ENCODE results near the gene FHIT. TPM values are rescaled to one million over a fixed set of nuclear protein-coding genes. Genes with fewer than 3 reads are reported as not detected.

FHIT gene
- total and polyA plus RNA-seq, 4 donors, result 2.6 to 21.3 (median 8.7) TPM

DNA sequence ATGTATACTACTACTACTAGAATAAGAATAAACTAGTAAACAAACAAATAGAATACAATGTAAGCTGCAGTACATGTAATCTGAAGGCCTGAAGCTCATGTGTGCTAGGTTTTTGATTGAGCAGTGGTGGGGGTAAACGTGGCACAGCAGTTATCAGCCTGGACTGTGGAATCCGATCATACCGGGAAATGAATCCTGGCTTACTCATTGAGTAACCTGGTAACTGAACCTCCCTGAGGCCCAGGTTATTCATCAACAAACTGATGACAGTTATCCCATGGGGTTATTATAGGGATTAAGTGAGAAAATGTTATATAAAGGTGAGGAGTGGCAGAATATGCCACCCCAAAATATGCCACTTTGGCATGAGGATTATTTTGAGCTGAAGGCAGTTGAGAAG is 339.1 kb downstream of the FHIT start:
- Histone ChIP-seq H3K9ac (ENCODE audit: insufficient read depth in 1 of 2, low read length in 2 of 2) (no peak overlapping the region), H3K9me3 (ENCODE audit: control insufficient read depth in 4 of 4, insufficient read depth in 3 of 4, low read length in 3 of 4) (peaks cover 0 to 2% (median under 1%) of the 10 kb centered on the region in 4 donors), H3K27me3 (ENCODE audit: control insufficient read depth in 3 of 3, insufficient read depth in 3 of 3, low read length in 2 of 3) (no peaks in the 10 kb centered on the region), H3K36me3 (ENCODE audit: control insufficient read depth in 4 of 4, insufficient read depth in 4 of 4, low read length in 4 of 4) (no peaks in the 10 kb centered on the region), H3K4me1 (ENCODE audit: control insufficient read depth in 5 of 5, insufficient read depth in 5 of 5, low read length in 5 of 5) (no peaks in the 10 kb centered on the region), H3K4me3 (no peak overlapping the region), H3K27ac (ENCODE audit: low read depth in 1 of 2, low read length in 1 of 2) (no peak overlapping the region)
- TF ChIP-seq, protein P1, sequence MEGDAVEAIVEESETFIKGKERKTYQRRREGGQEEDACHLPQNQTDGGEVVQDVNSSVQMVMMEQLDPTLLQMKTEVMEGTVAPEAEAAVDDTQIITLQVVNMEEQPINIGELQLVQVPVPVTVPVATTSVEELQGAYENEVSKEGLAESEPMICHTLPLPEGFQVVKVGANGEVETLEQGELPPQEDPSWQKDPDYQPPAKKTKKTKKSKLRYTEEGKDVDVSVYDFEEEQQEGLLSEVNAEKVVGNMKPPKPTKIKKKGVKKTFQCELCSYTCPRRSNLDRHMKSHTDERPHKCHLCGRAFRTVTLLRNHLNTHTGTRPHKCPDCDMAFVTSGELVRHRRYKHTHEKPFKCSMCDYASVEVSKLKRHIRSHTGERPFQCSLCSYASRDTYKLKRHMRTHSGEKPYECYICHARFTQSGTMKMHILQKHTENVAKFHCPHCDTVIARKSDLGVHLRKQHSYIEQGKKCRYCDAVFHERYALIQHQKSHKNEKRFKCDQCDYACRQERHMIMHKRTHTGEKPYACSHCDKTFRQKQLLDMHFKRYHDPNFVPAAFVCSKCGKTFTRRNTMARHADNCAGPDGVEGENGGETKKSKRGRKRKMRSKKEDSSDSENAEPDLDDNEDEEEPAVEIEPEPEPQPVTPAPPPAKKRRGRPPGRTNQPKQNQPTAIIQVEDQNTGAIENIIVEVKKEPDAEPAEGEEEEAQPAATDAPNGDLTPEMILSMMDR (IDR thresholded peaks at IDR 0.05; ENCODE audit: control extremely low read depth, extremely low read depth), result no peak
- ATAC-seq (ENCODE audit: insufficient read depth, low FRiP score) (no peak), DNase-seq (no peak)
- WGBS, 2 donors, result 96 to 98% methylated on average over 3 of the region's 3 CpGs

DNA sequence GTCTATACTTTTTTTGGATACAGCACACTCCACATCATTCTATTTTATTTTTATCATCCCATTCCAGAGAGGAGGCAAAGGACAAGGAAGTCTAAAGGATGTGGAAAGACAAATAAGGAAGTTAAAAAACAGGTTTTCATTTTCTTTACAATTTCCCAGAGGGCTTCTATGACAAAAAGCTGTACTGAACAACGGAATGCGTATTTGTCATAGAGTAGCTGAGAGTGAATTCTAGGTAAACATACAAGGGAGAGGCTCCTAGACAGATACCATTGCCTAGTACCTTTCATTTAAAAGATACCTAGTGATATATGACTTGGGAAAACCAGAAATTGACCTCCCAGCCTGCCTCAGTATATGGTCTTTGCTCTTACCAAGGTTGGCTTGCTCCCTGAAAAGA is 341.7 kb downstream of the FHIT start:
- Histone ChIP-seq H3K36me3 (ENCODE audit: control insufficient read depth in 4 of 4, insufficient read depth in 4 of 4, low read length in 4 of 4) (no peaks in the 10 kb centered on the region), H3K4me3 (no peak overlapping the region), H3K27me3 (ENCODE audit: control insufficient read depth in 3 of 3, insufficient read depth in 3 of 3, low read length in 2 of 3) (no peaks in the 10 kb centered on the region), H3K4me1 (ENCODE audit: control insufficient read depth in 5 of 5, insufficient read depth in 5 of 5, low read length in 5 of 5) (no peaks in the 10 kb centered on the region), H3K9ac (ENCODE audit: insufficient read depth in 1 of 2, low read length in 2 of 2) (no peak overlapping the region), H3K27ac (ENCODE audit: low read depth in 1 of 2, low read length in 1 of 2) (no peak overlapping the region), H3K9me3 (ENCODE audit: control insufficient read depth in 4 of 4, insufficient read depth in 3 of 4, low read length in 3 of 4) (peaks cover 0 to 2% (median under 1%) of the 10 kb centered on the region in 4 donors)
- 62 to 63% methylated on average over 2 of the region's 2 CpGs for WGBS, 2 donors
- DNase-seq (no peak), ATAC-seq (ENCODE audit: insufficient read depth, low FRiP score) (no peak)
- TF ChIP-seq, protein P1 (IDR thresholded peaks at IDR 0.05; ENCODE audit: control extremely low read depth, extremely low read depth), result no peak

DNA sequence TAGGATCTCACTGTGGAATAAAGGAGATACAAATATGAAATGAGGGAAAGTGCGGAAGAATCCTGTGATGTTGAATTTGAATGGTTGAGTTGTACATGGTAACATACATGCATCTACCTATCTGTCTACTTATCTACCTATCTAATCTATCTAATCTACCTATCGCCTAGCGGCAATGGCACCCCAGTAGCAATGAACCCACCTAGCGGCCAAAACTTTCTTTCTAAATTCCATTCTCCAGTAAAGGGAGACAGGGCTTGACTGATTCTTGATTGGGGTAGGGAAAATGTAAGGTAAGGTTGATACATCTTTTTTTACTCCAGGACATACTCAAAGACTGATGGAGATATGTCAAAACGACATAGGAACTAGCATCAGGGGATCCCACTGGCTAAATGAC is 345.0 kb downstream of the FHIT start:
- ATAC-seq (ENCODE audit: insufficient read depth, low FRiP score), result no peak
- 92 to 93% methylated on average over 5 of the region's 5 CpGs for WGBS, 2 donors
- H3K9me3 ChIP-seq (ENCODE audit: control insufficient read depth in 4 of 4, insufficient read depth in 3 of 4, low read length in 3 of 4), result no peaks in the 10 kb centered on the region

More for the DNA sequence above, 345.0 kb downstream of the FHIT start:
- DNase-seq, result no peak
- Histone ChIP-seq H3K4me3 (no peak overlapping the region), H3K4me1 (ENCODE audit: control insufficient read depth in 5 of 5, insufficient read depth in 5 of 5, low read length in 5 of 5) (no peaks in the 10 kb centered on the region), H3K27me3 (ENCODE audit: control insufficient read depth in 3 of 3, insufficient read depth in 3 of 3, low read length in 2 of 3) (no peaks in the 10 kb centered on the region), H3K36me3 (ENCODE audit: control insufficient read depth in 4 of 4, insufficient read depth in 4 of 4, low read length in 4 of 4) (no peaks in the 10 kb centered on the region), H3K27ac (ENCODE audit: low read depth in 1 of 2, low read length in 1 of 2) (no peak overlapping the region), H3K9ac (ENCODE audit: insufficient read depth in 1 of 2, low read length in 2 of 2) (no peak overlapping the region)
- TF ChIP-seq, protein P1 (IDR thresholded peaks at IDR 0.05; ENCODE audit: control extremely low read depth, extremely low read depth), result no peak

Measured in lung (tissue), 12 donors.